ENCODE results near the gene ADGRF5.

The ADGRF5 gene

GRCh38 chr6:46933751-46934150 is 12.0 kb upstream of the ADGRF5 start:
- DNase-seq (ENCODE audit: extremely low read depth, low read depth), result no peak
- TF ChIP-seq, protein P1, sequence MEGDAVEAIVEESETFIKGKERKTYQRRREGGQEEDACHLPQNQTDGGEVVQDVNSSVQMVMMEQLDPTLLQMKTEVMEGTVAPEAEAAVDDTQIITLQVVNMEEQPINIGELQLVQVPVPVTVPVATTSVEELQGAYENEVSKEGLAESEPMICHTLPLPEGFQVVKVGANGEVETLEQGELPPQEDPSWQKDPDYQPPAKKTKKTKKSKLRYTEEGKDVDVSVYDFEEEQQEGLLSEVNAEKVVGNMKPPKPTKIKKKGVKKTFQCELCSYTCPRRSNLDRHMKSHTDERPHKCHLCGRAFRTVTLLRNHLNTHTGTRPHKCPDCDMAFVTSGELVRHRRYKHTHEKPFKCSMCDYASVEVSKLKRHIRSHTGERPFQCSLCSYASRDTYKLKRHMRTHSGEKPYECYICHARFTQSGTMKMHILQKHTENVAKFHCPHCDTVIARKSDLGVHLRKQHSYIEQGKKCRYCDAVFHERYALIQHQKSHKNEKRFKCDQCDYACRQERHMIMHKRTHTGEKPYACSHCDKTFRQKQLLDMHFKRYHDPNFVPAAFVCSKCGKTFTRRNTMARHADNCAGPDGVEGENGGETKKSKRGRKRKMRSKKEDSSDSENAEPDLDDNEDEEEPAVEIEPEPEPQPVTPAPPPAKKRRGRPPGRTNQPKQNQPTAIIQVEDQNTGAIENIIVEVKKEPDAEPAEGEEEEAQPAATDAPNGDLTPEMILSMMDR (IDR thresholded peaks at IDR 0.05; ENCODE audit: low read depth, low read length, missing control alignments), result no peak
- H3K4me3 ChIP-seq (replicated peaks; ENCODE audit: low read depth, low read length), result no peak overlapping the region

- DNase-seq (ENCODE audit: extremely low read depth, low read depth), result no peak
- no peak overlapping the region for H3K4me3 ChIP-seq (replicated peaks; ENCODE audit: low read depth, low read length)
- TF ChIP-seq, protein P1 (IDR thresholded peaks at IDR 0.05; ENCODE audit: low read depth, low read length, missing control alignments), result no peak
Measured at GRCh38 chr6:46932526-46933319, 11.0 kb upstream of the ADGRF5 start.

DNA sequence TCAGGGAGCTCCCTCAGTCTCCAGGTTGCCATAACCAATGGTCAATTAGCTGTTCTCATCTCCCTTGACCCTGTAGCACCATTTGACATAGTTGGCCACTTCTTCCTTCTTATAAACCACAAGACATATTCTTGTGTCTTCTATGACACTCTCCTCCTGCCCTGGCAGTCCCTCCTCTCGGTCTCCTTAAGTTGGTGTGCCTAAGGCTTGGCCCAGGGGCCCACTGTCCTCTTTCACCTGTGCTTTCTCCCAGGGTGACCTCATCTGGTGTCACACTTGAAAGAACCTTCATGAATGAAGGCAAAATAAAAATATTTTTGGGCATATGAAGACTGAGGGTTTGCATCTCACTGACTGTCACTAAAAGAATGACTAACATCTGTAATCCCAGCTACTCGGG is 9.7 kb upstream of the ADGRF5 start:
- no peak overlapping the region for H3K4me3 ChIP-seq (replicated peaks; ENCODE audit: low read depth, low read length)
- no peak for DNase-seq (ENCODE audit: extremely low read depth, low read depth)
- TF ChIP-seq, protein P1 (IDR thresholded peaks at IDR 0.05; ENCODE audit: low read depth, low read length, missing control alignments), result no peak

DNA sequence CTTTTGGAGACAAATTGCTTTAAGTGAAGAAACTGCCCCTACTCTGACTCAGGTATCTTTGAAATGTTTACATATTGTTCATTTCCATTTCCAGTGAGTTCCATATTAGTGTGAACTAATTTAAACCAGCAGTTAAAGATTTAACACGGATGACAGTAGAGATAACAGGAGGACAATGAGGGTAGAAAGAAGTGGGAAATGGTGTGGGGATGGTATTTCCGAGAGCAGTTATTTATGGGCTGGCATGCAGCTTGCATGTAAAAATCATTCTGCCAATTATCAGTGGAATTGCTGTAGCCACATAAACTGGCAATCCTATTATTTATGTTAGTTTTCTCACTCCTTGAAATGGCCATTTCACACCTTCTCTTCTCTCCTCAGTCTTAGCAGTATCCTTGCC is 8.6 kb upstream of the ADGRF5 start:
- no peak for DNase-seq (ENCODE audit: extremely low read depth, low read depth)
- TF ChIP-seq, protein P1 (IDR thresholded peaks at IDR 0.05; ENCODE audit: low read depth, low read length, missing control alignments), result no peak
- no peak overlapping the region for H3K4me3 ChIP-seq (replicated peaks; ENCODE audit: low read depth, low read length)

GRCh38 chr6:46927066-46927465 is 5.3 kb upstream of the ADGRF5 start:
- DNase-seq (ENCODE audit: extremely low read depth, low read depth), result no peak
- no peak overlapping the region for H3K4me3 ChIP-seq (replicated peaks; ENCODE audit: low read depth, low read length)
- TF ChIP-seq, protein P1 (IDR thresholded peaks at IDR 0.05; ENCODE audit: low read depth, low read length, missing control alignments), result no peak

DNA sequence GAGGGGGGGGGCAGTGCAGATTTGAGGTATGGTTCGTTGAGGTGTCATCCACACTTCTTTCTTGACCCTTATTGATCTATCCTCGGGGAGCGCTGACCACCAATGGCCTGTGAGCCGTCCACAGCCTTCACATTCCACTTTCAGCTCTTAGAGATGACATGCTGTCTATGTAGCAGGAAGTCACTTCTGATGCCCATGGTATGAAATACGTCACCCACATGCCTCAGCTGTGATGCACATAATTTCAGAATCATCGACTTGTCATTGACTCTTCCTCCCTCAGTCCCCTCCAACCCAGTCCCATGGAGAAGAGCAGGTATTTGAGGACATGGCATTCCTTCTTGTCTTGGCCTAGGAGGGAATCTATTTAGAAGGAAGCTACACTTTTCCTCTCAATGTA is 4.7 kb upstream of the ADGRF5 start:
- DNase-seq (ENCODE audit: extremely low read depth, low read depth), result no peak
- TF ChIP-seq, protein P1 (IDR thresholded peaks at IDR 0.05; ENCODE audit: low read depth, low read length, missing control alignments), result no peak
- H3K4me3 ChIP-seq (replicated peaks; ENCODE audit: low read depth, low read length), result no peak overlapping the region
